Osteoblast (primary cell): ENCODE measurements around the gene ATP6V0A1. TPM values are rescaled to one million over a fixed set of nuclear protein-coding genes. Genes with fewer than 3 reads are reported as not detected.
A peak's percentile ranks its signal among the peaks of the same experiment; 100 is the strongest.

Experiments
- DNase-seq: peaks from one replicate; pipeline ENCODE4 v3.0.0; 2011; ENCODE audit warnings: low spot score, mixed read lengths; ENCODE audit not compliant: insufficient read length; ENCODE audit errors: missing footprints
- H2AFZ ChIP-seq: 2 replicates; pipeline ENCODE4 v1.6.0; 2011; ENCODE audit warnings: mild to moderate bottlenecking, low read length
- H3K27ac ChIP-seq: 2 replicates; pipeline ENCODE4 v1.5.1; 2011; ENCODE audit warnings: mild to moderate bottlenecking, low read depth, low read length, moderate library complexity
- H3K27me3 ChIP-seq: 2 replicates; pipeline ENCODE4 v1.6.0; 2012; ENCODE audit warnings: mild to moderate bottlenecking, control low read depth, inconsistent platforms, low read length, moderate library complexity; ENCODE audit not compliant: insufficient read depth
- H3K36me3 ChIP-seq: 2 replicates; pipeline ENCODE4 v1.5.1; 2011; ENCODE audit warnings: mild to moderate bottlenecking, low read length, control low read depth, moderate library complexity; ENCODE audit not compliant: insufficient read depth
- H3K4me1 ChIP-seq: 2 replicates; pipeline ENCODE4 v1.5.1; 2011; ENCODE audit warnings: mild to moderate bottlenecking, low read length, control low read depth, moderate library complexity; ENCODE audit not compliant: insufficient read depth
- H3K4me2 ChIP-seq: 2 replicates; pipeline ENCODE4 v1.6.0; 2011; ENCODE audit warnings: mild to moderate bottlenecking, low read length; ENCODE audit not compliant: insufficient read depth
- H3K4me3 ChIP-seq: fragments of 200-600 bp; sonication (generic); 3 replicates; pipeline ENCODE4 v1.5.1; 2012; ENCODE audit warnings: mild to moderate bottlenecking, low read length, inconsistent platforms; ENCODE audit not compliant: insufficient read depth
- H3K79me2 ChIP-seq: 2 replicates; pipeline ENCODE4 v1.6.0; 2012; ENCODE audit warnings: mild to moderate bottlenecking, low read length, control low read depth, inconsistent platforms; ENCODE audit not compliant: insufficient read depth
- H3K9me3 ChIP-seq: 2 replicates; pipeline ENCODE4 v1.5.1; 2011; ENCODE audit warnings: low read depth, low read length, control low read depth
- H4K20me1 ChIP-seq: 2 replicates; pipeline ENCODE4 v1.6.0; 2012; ENCODE audit warnings: mild to moderate bottlenecking, low read length, control low read depth; ENCODE audit not compliant: insufficient read depth
- CTCF ChIP-seq: IDR thresholded peaks from 2 replicates; pipeline ENCODE4 v1.5.1; 2011; ENCODE audit warnings: mild to moderate bottlenecking, low read depth, low read length, moderate library complexity; ENCODE audit errors: extremely low read depth
- total RNA-seq: library from RNA; depleted of rRNA; stranded (reverse); fragments of >200 nt; gene quantifications from 2 replicates; pipeline ENCODE4 v1.2.3, GENCODE V29; 2012

The ATP6V0A1 gene
- total RNA-seq: 52.5 and 53.9 TPM in 2 replicates

DNA sequence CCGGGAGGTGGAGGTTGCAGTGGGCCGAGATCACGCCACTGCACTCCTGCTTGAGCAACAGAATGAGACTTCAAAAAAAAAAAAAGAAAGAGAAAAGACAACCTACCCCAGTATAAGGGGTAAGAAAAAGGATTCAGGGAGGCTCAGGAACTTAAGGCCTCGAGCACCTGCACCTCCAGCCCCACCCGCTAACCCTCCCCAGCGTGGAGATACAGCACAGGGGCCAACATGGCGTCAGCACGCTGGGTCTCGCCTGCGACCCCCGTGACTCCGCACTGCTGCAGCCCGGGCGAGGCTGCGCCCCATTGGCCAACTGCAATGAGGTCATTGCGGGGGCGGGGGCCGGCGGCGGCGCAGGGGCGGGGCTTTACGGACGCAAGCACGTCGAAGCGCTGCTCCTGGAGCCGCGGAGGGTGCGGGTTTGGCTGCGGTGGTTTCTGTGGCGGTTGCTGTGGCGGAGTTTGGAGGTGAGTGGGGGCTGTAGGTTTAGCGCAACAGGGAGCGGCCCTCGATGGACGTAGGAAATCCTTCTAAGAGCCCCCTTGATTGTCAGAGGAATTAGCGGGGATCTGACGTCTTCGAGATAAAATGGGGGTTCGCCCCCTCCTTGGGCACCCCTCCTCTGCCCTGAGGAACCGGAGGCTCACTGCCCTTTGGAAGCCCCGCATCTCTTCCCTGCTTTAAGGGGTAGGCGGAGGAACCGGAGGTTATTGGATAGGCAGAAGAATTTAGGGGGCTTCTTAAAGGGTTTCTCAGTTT is at the start of gene ATP6V0A1:
Gene ATP6V0A1 (plus strand): TSS at position 382 of the 759 bp plus-strand sequence. CDS start 2,017 bp downstream, outside the sequence.
- Histone ChIP-seq H3K4me1 (peaks cover 34% of the 10 kb centered on the region), H3K4me2 (peak within 1 kb of the TSS; percentile 98), H3K27ac (peak within 1 kb of the TSS; percentile 91), H3K79me2 (peaks cover 43% of the 10 kb centered on the region), H3K27me3 (no peaks in the 10 kb centered on the region), H3K36me3 (peaks cover 23% of the 10 kb centered on the region), H3K9me3 (no peaks in the 10 kb centered on the region), H3K4me3 (peak within 1 kb of the TSS; percentile 95), H4K20me1 (peaks cover 26% of the 10 kb centered on the region), H2AFZ (peak within 1 kb of the TSS; percentile 86)
- peak; percentile 96 for DNase-seq
- no peak for TF ChIP-seq CTCF

DNA sequence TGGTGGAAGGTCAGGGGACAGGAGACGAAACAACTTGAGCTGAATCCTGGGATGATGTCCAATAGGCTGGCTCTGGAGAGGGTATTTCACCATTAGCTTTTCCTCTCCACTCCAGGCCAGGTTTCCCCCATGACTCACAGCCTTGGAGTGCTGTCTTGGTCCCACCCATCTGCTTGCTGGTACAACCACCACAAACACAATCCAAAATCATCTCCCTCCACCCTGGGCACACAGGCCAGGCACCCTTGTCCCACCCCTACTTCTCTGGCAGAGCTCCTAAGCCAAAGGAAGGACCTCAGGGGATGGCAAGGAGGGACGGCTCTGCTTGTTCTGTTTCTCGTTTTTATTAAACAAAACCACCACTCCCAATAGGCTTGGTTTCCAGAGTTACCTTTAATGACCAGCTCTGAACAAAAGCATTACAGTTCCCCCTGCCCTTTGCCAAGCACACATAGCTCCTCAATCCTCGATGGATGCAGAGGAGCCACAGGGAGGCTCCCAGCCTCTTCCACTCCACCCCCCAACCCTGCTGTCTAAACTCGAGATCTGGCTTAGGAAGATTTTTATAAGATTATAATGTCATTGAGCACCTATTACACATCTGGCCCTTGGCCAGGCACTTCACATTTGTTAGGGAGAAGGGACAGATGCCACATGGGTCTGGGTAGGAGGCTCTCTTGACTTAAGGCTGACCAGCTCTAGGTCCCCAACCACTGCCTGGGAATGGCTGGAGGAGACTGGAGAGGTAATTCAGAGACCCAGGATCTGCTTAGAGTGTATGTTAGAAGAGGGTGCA is 49.0 kb upstream of the ATP6V0A1 start:
- Histone ChIP-seq H3K27ac (peak overlapping the region; percentile 91), H3K36me3 (peaks cover 30% of the 10 kb centered on the region), H2AFZ (no peak overlapping the region), H4K20me1 (peaks cover 90% of the 10 kb centered on the region), H3K9me3 (no peaks in the 10 kb centered on the region), H3K4me1 (peaks cover 68% of the 10 kb centered on the region), H3K4me3 (peak overlapping the region; percentile 40), H3K27me3 (no peaks in the 10 kb centered on the region), H3K79me2 (peaks cover 94% of the 10 kb centered on the region), H3K4me2 (peak overlapping the region; percentile 69)
- no peak for TF ChIP-seq CTCF
- peak; percentile 99 for DNase-seq

GRCh38 chr17:42410319-42410685 is 48.4 kb upstream of the ATP6V0A1 start:
- Histone ChIP-seq H3K4me2 (peak overlapping the region; percentile 69), H3K27ac (peak overlapping the region; percentile 91), H3K4me3 (no peak overlapping the region), H3K79me2 (peaks cover 94% of the 10 kb centered on the region), H2AFZ (no peak overlapping the region), H3K4me1 (peaks cover 73% of the 10 kb centered on the region), H3K36me3 (peaks cover 29% of the 10 kb centered on the region), H4K20me1 (peaks cover 89% of the 10 kb centered on the region), H3K27me3 (no peaks in the 10 kb centered on the region), H3K9me3 (no peaks in the 10 kb centered on the region)
- DNase-seq: no peak
- no peak for TF ChIP-seq CTCF

GRCh38 chr17:42411361-42411760 is 47.3 kb upstream of the ATP6V0A1 start:
- peaks cover 89% of the 10 kb centered on the region for H4K20me1 ChIP-seq
- peak overlapping the region; percentile 0 for H3K4me2 ChIP-seq
- no peak overlapping the region for H3K4me3 ChIP-seq
- DNase-seq: no peak
- H3K4me1 ChIP-seq: peaks cover 73% of the 10 kb centered on the region
- TF ChIP-seq CTCF: no peak
- peak overlapping the region; percentile 11 for H3K27ac ChIP-seq
- no peak overlapping the region for H2AFZ ChIP-seq
- peaks cover 30% of the 10 kb centered on the region for H3K36me3 ChIP-seq
- H3K27me3 ChIP-seq: no peaks in the 10 kb centered on the region
- peaks cover 95% of the 10 kb centered on the region for H3K79me2 ChIP-seq
- no peaks in the 10 kb centered on the region for H3K9me3 ChIP-seq
